ENCODE data around the gene ANTXR1. TPM values are rescaled to one million over a fixed set of nuclear protein-coding genes. Genes with fewer than 3 reads are reported as not detected.

Gene ANTXR1
- total RNA-seq, 1 experiment from 2014 or later = 0.66 TPM

- no peak for DNase-seq
- H3K4me1 Mint-ChIP-seq (ENCODE audit: low read depth, unreplicated experiment) = peaks cover 10% of the 10 kb centered on the region
- H3K27me3 Mint-ChIP-seq (ENCODE audit: unreplicated experiment) = peaks cover 86% of the 10 kb centered on the region
- BruUV-seq (replicated peaks) = no TSS peak
- CTCF ChIA-PET = interaction anchor here (0.8 to 1.1 kb wide), 3 partner anchors 20 to 241 kb away, joined by 3 to 4 read pairs (median 3); no protein-coding TSS in a partner anchor
- intact Hi-C loops (cut with micrococcal nuclease; ENCODE audit: unreplicated experiment) = no loop called here
- H3K27ac Mint-ChIP-seq (ENCODE audit: unreplicated experiment) = no peak overlapping the region
- H3K9me3 Mint-ChIP-seq (ENCODE audit: low read depth, unreplicated experiment) = no peaks in the 10 kb centered on the region
- TF ChIP-seq CTCF (IDR thresholded peaks at IDR 0.05; ENCODE audit: unreplicated experiment) = no peak
- peak overlapping the region; percentile 69 for H3K4me3 Mint-ChIP-seq (ENCODE audit: low read depth, unreplicated experiment)
- peaks cover 11% of the 10 kb centered on the region for H3K36me3 Mint-ChIP-seq (ENCODE audit: insufficient read depth, unreplicated experiment)
Observed at GRCh38 chr2:69013840-69014821, 1.2 kb downstream of the ANTXR1 start.

- no peak for DNase-seq
- intact Hi-C loops (cut with micrococcal nuclease; ENCODE audit: unreplicated experiment) = no loop called here
- H3K4me1 Mint-ChIP-seq (ENCODE audit: low read depth, unreplicated experiment) = peaks cover 10% of the 10 kb centered on the region
- no peaks in the 10 kb centered on the region for H3K9me3 Mint-ChIP-seq (ENCODE audit: low read depth, unreplicated experiment)
- TF ChIP-seq CTCF (IDR thresholded peaks at IDR 0.05; ENCODE audit: unreplicated experiment) = no peak
- CTCF ChIA-PET = no interaction called here
- H3K4me3 Mint-ChIP-seq (ENCODE audit: low read depth, unreplicated experiment) = no peak overlapping the region
- H3K27ac Mint-ChIP-seq (ENCODE audit: unreplicated experiment) = no peak overlapping the region
- no TSS peak for BruUV-seq (replicated peaks)
- H3K36me3 Mint-ChIP-seq (ENCODE audit: insufficient read depth, unreplicated experiment) = peaks cover 11% of the 10 kb centered on the region
- H3K27me3 Mint-ChIP-seq (ENCODE audit: unreplicated experiment) = peaks cover 57% of the 10 kb centered on the region
Observed at GRCh38 chr2:69017080-69017479, 4.1 kb downstream of the ANTXR1 start.

GRCh38 chr2:69017835-69018234 lies 4.9 kb downstream of the ANTXR1 start:
- intact Hi-C loops (cut with micrococcal nuclease; ENCODE audit: unreplicated experiment) = no loop called here
- peaks cover 49% of the 10 kb centered on the region for H3K27me3 Mint-ChIP-seq (ENCODE audit: unreplicated experiment)
- CTCF ChIA-PET = no interaction called here
- no peak for TF ChIP-seq CTCF (IDR thresholded peaks at IDR 0.05; ENCODE audit: unreplicated experiment)
- H3K4me1 Mint-ChIP-seq (ENCODE audit: low read depth, unreplicated experiment) = peaks cover 4% of the 10 kb centered on the region
- BruUV-seq (replicated peaks) = no TSS peak
- no peak for DNase-seq
- H3K36me3 Mint-ChIP-seq (ENCODE audit: insufficient read depth, unreplicated experiment) = peaks cover 7% of the 10 kb centered on the region
- H3K4me3 Mint-ChIP-seq (ENCODE audit: low read depth, unreplicated experiment) = no peak overlapping the region
- H3K27ac Mint-ChIP-seq (ENCODE audit: unreplicated experiment) = no peak overlapping the region
- no peaks in the 10 kb centered on the region for H3K9me3 Mint-ChIP-seq (ENCODE audit: low read depth, unreplicated experiment)

GRCh38 chr2:69018678-69019095 lies 5.7 kb downstream of the ANTXR1 start:
- H3K4me3 Mint-ChIP-seq (ENCODE audit: low read depth, unreplicated experiment) = no peak overlapping the region
- no peaks in the 10 kb centered on the region for H3K9me3 Mint-ChIP-seq (ENCODE audit: low read depth, unreplicated experiment)
- H3K27ac Mint-ChIP-seq (ENCODE audit: unreplicated experiment) = no peak overlapping the region
- CTCF ChIA-PET = interaction anchor here (0.6 kb wide), 1 partner anchor 70 kb away, joined by 3 read pairs; no protein-coding TSS in a partner anchor
- H3K27me3 Mint-ChIP-seq (ENCODE audit: unreplicated experiment) = peaks cover 41% of the 10 kb centered on the region
- intact Hi-C loops (cut with micrococcal nuclease; ENCODE audit: unreplicated experiment) = no loop called here
- no peak for TF ChIP-seq CTCF (IDR thresholded peaks at IDR 0.05; ENCODE audit: unreplicated experiment)
- no TSS peak for BruUV-seq (replicated peaks)
- H3K36me3 Mint-ChIP-seq (ENCODE audit: insufficient read depth, unreplicated experiment) = no peaks in the 10 kb centered on the region
- no peaks in the 10 kb centered on the region for H3K4me1 Mint-ChIP-seq (ENCODE audit: low read depth, unreplicated experiment)
- no peak for DNase-seq

All from Calu3 (cell line).